ENCODE data around the gene MRPL28.
"Not testable (repeated sequence)": the region's sequence is repeated elsewhere in the genome, so short reads cannot be mapped to it uniquely, and the experiment has no call there.

Gene MRPL28

DNA sequence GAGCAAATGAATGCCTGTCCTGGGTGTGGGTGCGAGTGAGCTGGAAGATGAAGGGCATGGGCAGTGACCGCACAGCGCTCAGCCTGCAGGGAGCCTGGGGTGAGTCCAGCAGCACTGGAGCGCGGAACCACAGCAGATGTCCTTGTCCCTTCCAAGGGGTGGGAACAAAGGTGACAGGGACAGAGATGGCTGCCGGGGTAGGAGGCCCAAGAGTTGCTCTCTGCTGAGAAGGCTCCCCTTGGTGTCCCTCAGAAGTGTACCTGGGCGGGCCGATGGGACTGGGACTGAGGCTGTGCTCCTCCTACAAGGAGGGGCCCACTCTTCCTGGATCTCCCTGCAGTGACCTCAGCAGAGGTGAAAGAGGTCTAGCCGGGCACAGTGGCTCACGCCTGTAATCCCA is 19.0 kb upstream of the MRPL28 start:
- DNase-seq = no peak

DNA sequence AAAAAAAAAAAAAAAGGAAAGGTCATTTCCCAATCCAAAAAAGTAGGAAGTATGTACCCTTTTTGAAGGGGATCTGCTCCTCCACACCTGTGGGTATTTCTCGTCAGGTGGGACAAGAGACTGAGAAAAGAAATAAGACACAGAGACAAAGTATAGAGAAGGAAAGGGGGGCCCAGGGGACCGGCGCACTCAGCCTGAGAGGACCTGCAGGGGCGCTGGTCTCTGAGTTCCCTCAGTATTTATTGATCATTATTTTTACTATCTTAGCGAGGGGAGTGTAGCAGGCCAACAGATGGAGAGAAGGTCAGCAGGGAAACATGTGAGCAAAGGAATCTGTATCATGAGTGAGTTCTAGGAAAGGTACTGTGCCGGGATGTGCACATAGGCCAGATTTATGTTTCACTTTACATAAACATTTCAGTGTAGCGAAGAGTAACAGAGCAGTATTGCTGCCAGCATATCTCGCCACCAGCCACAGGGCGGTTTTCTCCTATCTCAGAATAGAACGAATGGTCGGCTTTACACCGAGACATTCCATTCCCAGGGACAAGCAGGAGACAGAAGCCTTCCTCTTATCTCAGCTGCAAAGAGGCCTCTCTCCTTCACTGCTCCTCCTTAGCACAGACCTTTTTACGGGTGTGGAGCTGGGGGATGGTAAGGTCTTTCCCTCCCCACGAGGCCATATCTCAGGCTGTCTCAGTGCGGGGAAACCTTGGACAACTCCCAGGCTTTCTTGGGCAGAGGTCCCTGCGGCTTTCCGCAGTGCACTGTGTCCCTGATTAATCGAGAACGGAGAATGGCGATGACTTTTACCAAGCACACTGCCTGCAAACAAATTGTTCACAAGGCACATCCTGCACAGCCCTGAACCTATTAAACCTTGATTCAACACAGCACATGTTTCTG is 17.7 kb upstream of the MRPL28 start:
- not testable (repeated sequence) for DNase-seq

DNA sequence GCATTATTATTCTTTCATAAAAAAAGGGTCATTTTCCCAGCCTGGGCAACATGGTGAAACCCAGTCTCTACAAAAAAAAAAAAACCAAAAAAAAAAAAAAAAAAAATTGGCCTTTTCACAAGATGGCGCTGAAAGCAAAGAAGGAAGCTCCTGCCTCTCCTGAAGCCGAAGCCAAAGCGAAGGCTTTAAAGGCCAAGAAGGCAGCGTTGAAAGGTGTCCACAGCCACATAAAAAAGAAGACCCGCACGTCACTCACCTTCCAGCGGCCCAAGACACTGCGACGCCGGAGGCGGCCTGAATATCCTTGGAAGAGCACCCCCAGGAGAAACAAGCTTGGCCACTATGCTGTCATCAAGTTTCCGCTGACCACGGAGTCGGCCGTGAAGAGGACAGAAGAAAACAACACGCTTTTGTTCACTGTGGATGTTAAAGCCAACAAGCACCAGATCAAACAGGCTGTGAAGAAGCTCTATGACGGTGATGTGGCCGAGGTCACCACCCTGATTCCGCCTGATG is 16.4 kb upstream of the MRPL28 start:
- DNase-seq = no peak

DNA sequence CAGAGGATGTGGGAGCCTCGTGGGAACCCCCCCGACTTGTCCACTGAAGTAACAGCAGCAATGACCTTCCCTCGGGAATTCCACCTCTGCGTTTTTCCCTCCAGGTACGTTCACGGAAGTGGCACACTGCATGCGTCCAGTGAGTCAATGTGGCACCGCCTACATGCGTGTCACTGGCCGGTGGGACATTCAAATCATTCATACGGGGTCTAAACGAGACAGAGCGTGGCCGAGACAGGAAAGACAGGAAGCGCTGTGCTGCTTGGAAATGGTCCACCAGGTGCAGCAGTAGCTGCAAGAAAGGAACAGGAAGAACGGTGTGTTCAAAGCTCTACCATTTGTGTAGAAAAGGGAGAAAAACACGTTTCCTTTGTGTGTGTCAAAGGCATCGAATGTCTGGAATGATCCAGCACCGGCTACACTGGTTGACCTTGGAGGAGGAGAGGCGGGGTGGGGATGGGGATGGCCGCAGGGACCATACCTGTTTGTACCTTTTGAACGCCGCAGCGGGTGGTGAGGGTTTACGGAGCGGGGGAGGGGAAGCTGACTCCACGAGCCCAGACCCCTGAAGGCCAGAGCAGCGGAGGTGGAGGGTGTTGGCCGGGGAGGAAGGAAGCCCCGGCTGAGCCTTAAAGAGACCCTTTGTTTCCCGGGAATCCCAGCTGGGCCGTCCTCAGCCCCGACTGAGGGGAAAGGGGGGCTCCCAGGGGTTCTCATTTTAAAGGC is 13.2 kb upstream of the MRPL28 start:
- peak; percentile 48 for DNase-seq

DNA sequence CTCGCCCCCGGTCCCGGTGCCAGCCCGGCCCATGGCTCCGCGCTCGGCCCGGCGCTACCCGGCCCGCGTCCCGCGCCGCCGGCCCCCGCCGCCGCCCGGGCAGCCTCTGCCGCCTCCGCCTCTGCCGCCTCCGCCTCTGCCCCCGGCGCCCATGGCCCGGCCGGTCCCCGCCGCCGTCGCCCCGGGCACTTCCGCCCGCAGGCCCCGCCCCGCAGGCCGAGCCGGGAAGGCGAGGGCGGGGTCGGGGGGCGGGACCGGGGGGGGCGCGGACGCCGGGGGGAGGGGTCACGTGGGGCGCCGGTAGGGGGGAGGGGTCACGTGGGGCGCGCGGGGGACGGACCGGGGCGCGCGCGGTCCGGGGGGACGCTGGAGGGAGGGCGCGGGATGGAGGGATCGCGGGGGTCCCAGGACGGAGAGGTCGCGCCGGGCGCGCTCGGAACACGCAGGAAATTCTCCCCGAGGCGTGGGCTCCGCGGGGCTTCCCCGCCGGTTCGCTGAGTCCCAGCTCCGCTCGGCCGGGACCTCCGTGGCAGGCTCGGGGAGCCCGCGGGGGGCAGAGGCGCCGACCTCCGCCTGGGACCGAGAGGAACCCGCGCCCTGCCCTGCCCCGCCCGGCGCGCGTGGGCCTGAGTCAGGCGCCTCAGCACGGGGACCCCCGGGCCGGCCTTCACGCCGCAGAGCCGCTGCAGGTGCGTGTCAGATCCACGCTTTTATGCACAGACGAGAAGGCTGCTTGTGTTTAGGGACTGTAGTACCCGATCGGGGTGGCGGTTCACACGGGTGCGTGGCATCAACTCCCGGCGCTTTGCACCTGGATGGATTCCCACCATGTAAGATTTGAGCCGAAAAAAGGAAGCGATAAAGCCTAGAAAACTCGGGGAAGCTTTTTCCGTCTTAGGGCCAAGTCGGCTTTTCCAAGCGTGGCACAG is 11.7 kb upstream of the MRPL28 start, which contains the start of gene PGAP6:
TSS of gene PGAP6 (minus strand) at position 190 of the 929 bp plus-strand sequence. CDS start at position 33, 157 bp downstream.
- DNase-seq = peak; percentile 57

DNA sequence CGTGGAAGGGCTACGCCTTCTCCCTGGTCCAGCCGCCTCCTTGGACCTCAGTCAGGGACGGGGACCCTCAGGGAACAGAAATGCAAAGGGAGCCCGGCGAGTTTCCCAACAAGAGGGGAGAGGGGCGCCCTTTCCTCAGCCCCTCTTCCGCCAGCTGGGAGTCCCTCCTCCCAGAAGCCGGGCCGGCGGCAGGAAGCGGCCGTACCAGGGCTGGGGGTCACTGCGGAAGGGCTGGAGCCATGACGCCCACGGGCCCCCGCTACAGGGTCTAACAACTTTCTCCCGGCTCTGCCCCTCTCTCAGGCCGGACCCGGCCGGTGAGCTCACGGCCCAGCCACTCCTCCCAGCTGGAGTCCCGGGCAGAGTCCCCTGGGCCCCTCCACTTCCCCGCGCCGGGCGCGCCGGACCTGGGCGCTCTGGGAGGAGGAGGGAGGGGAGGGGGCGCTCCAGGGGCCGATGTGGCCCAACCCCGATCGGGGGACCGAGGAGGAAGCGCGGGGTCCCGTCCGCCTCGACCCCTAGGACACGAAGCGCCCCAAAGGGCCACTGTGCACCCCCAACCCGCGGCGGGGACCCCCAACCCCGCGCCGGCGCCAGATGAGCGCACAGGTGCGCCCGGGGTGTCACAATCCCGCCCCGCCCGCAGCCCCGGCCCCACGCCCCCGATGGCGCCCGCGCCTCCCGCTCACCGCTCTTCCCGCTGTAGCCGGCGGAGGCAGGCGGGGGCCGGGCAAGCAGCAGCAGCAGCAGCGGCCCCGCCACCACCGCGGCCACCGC is 10.9 kb upstream of the MRPL28 start:
- DNase-seq = no peak

DNA sequence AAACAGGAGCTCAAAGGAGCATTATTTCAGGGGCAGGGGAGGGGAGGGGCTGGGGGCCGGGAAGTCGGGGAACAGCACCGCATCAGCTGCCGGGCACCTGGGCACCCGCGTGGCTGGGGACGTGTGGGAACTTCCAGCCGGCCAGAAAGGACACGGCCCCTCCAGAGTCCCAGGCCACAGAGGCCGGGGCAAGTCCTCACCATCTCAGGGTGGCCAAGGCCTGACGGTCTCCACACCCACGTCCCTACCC is 10.3 kb upstream of the MRPL28 start:
- DNase-seq = no peak

DNA sequence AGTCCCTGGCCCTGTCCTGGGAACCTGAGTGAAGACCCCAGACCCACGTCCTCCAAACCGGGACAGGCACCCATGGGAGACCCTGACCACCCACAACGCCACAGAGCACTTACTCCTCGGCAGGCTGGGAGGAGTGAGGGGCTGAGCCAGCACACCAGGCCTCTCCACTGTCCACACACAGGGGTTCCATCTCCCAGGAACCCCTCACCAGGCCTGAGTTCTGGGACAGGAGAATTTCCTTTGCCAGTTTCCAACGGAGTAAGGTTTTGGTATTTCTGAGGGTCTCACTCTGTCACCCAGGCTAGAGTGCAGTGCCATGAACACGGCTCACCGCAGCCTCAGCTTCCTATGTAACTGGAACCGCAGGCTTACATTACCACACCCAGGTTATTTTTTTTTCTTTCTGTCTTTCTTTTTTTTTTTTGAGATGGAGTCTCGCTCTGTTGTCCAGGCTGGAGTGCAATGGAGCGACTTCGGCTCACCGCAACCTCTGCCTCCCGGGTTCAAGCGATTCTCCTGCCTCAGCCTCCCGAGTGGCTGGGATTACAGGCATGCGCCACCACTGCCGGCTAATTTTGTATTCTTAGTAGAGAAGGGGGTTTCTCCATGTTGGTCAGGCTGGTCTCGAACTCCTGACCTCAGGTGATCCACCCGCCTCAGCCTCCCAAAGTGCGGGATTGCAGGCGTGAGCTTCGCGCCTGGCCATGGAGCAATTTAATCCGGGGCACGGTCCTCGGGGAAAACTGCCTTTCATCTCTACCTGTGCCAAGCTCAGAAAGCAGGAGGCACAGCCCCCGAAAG is 9.8 kb upstream of the MRPL28 start:
- no peak for DNase-seq

DNA sequence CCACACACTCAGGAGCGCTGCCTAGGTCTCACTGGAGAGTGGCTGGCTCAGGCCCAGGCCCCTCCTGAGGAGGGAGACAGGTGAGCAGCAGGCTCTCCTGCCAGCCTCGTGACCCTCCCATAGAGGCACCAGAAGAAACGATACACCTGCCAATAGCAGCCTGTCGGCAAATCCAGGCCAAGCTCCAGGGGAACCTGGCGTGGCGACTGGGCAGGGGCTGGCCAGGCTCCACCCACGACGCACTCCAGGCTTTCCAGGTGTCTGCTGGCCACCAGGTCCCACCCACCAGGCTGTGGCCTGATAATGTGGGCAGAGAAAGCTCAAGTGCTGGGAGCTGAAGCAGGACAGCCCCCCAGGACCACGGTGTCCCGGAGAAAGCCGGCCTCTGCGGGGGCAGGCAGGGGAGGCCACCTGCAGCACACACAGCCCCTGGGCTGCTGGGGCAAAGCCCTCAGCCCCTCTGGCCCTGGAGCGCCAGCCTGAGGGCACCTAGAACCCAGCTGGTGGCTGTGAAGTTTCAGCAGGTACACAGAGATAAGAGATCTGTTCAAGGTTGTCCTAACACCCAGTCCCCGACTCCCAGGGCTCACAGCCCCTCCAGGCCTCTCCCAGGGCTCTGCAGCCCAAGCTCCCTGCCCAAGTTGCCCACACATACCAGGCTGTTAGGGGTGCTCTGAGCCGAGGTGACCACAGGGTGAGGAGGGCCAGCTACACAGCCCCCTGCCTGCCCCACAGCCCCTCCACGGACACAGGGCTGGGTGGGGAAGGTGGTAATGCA is 9.0 kb upstream of the MRPL28 start:
- no peak for DNase-seq

DNA sequence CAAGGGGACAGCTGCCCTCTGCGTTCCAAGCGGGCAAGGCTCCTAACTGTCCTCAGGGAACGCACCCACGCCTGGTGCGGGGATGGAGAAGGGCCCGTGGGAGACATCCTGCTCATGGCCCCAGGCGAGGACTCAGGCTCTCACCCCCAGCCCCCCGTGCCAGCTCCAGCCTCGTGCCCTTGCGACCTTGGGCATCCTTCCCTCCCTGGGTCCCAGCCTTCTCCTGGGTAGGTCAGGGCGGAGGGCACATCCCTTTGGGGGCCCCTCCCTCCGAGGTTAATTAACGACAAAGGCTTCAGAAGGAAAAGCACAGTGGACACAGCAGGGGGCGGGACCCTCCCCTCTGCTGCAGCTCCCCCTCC is 8.5 kb upstream of the MRPL28 start:
- DNase-seq = no peak

DNA sequence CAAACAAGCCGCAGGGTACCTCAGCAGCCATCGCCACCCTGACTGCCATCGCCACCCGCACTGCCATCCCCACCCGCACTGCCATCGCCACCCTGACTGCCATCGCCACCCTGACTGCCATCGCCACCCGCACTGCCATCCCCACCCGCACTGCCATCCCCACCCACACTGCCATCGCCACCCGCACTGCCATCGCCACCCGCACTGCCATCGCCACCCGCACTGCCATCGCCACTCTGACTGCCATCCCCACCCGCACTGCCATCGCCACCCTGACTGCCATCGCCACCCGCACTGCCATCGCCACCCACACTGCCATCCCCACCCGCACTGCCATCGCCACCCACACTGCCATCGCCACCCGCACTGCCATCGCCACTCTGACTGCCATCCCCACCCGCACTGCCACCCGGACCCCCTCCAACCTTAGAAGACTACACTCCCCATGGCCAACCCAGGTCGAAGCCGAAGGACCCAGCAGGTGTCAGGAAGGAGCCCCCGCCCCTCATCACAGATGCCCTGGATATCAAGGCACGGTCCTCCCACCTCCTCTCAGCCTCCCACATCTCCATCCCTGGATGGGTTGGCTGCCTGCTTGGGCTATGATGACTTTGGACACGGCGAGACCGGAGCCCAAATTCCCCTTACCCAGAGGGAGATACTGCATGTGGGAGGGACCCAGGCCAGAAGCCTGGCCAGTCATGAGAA is 7.9 kb upstream of the MRPL28 start:
- not testable (repeated sequence) for DNase-seq

DNA sequence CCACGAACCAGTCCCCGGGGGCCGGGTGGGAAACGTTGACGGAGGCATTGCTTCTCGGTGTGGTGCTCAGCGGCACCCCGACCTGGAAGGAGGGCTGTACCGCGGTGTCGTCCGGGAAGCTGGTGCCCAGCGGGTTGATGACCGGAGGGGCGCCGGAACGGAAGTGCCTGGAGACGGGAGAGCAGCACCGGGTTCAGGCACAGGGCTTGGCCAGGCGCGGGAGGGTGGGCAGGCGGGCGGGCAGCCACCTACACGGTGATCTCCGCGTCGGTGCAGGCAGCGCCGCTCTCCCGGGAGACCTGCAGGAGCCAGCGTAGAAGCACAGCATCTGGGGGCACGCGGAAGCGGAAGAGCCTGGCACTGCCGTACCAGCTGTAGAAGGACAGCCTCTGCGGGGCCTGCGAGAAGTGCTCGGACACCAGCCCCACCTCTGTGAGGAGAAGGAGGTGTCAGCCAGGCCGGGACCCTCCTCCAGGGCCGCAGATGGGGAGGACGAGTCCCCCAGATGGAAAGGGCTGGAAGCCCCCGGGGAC is 7.1 kb upstream of the MRPL28 start:
- no peak for DNase-seq

DNA sequence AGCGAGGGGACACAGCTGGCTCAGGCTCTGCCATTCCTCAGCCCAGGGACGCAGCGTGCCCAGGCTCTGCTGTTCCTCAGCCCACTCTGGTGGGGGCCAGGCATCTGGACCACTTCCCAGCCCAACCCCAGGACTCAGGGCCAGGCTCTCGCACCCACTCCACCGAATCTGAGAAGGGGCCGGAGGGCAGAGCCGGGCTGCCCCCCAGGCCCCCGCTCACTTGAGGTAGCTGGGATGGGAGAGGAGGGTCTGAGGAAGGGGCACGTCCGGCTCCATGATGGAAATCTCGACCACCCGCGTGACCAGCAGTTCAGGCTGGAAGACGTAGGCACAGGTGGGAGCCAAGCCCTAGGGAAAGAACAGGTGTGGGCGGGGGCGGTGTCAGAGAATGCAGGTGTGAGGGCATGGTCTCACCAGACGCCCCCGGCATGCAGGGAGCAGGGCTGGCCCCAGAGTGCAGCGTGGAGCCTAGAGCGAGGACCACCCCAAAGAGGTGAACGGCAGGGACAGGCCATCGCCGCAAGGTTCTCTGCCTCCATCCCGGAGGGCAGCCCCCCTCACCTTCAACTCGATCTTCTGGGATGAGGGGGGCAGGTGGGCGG is 6.6 kb upstream of the MRPL28 start:
- no peak for DNase-seq

DNA sequence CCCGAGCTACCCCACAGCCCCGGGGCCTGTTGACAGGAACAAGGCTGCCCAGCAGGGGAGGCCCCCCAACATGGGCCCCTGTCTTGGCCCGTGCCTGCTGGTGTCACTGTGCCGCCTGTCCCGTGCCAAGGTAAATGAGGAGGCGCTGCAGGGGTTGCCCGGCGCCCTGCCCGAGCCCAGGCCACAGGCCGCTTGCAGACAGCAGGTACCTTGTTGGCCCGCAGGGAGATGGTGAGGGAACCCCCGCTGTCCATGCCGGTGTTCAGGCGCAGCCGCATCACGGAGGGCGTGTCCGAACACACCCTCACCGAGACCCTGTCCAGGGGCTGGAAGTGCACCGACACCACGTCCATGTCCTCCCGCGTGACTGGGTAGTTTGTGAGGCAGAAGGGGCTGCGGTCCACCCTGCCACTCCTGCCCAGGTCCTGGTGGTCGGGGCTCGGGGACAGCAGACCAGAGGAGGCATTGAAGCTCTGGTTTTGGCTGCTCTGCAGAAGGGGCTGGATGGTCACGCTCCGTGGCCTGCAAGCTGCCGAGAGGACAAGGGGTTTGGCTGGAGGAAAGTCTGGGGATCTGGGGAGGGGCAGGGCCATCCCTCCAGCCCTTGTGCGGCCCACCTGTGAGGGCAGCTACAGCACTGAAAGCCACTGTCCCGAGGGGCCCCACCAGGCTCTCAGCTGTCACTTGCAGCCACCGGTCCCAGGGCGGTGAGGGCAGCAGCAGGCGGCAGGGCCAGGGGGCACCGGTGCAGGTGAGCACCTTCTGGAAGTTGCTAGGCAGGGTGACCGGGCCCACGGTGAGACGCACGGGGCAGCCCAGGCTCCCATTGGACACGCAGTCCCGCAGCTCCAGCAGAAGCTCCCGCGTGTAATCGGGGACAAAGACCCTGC is 5.8 kb upstream of the MRPL28 start:
- DNase-seq = no peak

DNA sequence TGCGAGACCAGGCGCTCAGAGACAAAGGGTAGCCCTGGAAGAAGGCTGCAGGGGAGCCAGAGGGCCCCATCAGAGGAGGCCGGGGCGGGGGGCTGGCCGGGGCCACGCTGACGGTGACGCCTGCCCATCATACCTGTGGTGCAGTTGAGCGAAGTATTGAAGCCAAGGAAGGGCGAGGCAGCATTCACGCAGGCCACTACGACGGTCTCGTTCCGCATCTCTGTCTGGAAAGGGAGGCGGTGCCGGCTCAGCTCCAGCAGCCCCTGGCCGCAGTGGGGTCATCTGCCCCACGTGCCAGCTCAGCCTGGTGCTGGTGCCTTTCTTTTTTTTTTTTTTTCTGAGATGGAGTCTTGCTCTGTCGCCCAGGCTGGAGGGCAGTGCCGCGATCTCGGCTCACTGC is 4.9 kb upstream of the MRPL28 start:
- no peak for DNase-seq

DNA sequence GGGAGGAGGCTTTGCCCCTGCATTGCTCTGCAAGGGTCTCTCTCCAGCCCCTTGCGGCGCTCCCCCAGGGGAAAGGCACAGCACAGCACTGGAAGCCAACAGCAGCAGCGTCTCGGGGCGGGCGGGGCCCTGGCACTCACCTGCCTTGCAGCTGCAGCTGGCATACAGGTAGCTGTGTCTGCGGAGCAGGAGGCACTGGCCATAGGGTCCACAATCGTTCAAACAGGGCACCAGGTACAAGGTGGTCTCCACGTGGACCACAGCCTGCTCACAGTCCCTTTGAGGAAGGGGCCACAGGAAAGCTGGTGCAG is 4.2 kb upstream of the MRPL28 start:
- DNase-seq = no peak

DNA sequence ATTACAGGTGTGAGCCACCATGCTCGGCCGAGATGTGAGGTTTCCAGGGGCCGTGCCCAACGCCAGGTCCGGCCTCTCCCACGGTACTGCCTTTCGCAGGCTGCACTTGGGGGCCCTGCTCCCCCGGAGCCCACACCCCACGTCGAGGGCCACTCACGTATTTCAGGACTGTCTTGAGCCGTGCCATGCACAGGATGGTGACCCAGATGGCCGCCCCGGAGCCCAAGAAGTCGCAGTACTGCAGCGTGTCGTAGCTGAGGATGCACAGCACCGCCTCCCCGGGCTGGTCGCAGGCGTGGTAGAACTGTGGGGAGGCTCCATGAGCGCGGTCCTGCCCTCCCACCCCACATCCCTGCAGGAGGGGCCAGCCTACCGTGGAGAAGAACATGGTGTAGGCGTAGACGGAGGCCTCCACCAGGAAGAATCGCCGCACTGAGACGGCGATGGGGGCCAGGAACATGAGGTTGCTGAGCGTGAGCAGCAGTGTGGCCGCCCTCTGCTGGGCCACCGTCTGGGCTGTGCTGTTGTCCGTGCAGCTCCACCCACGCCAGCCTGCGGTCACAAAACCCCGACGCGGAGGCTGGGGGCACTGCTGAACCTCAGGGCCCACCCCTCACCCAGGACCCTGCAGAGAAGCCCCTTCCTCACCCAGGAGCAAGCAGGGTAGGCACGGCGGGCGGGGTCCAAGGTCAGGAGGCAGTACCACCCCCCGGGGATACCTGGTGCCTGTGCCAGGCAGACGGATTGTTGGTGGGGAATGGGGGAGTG is 3.7 kb upstream of the MRPL28 start:
- no peak for DNase-seq

Measured in effector CD4-positive, alpha-beta T cell (primary cell).